ENCODE measurements around the gene ADAM30.

The ADAM30 gene

DNA sequence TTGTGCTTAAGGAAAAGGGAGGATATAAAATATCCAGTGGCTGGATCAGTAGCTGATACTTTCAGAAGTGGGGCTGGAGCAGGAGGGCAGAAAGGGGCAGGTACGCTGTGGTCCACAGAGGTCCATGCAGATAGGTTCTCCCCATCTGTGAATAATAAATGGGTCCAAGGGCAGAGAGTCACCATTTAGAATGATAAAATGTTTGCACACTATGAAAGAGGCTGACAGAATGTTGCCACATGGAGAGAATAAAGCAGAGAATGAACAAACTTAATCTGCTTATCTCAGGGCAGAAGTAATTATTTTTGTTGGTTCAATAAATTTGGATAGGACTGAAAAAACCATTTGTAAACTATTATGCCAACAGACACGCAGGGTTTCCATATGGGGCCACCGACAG is 16.6 kb upstream of the ADAM30 start:
- no peak for DNase-seq (ENCODE audit: extremely low spot score)
- TF ChIP-seq FOXA1 (IDR thresholded peaks at IDR 0.05) (no peak), L3MBTL2 (conservative IDR thresholded peaks at IDR 0.05) (no peak), CTBP1 (IDR thresholded peaks at IDR 0.05; ENCODE audit: borderline replicate concordance) (no peak), LEF1 (IDR thresholded peaks at IDR 0.05; ENCODE audit: borderline replicate concordance) (no peak), ZNF384 (IDR thresholded peaks at IDR 0.05) (no peak), SUZ12 (IDR thresholded peaks at IDR 0.05) (no peak), BHLHE40 (IDR thresholded peaks at IDR 0.05; ENCODE audit: borderline replicate concordance) (no peak), SP1 (IDR thresholded peaks at IDR 0.05) (no peak), ELF4 (IDR thresholded peaks at IDR 0.05) (no peak), FOXM1 (IDR thresholded peaks at IDR 0.05; ENCODE audit: borderline replicate concordance) (no peak), NFRKB (IDR thresholded peaks at IDR 0.05) (no peak), ARNT (IDR thresholded peaks at IDR 0.05) (no peak), TARDBP (IDR thresholded peaks at IDR 0.05) (no peak), FOXK2 (IDR thresholded peaks at IDR 0.05) (no peak), HDGF (IDR thresholded peaks at IDR 0.05; ENCODE audit: borderline replicate concordance) (no peak)
- TF ChIP-seq, protein P1, sequence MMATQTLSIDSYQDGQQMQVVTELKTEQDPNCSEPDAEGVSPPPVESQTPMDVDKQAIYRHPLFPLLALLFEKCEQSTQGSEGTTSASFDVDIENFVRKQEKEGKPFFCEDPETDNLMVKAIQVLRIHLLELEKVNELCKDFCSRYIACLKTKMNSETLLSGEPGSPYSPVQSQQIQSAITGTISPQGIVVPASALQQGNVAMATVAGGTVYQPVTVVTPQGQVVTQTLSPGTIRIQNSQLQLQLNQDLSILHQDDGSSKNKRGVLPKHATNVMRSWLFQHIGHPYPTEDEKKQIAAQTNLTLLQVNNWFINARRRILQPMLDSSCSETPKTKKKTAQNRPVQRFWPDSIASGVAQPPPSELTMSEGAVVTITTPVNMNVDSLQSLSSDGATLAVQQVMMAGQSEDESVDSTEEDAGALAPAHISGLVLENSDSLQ (IDR thresholded peaks at IDR 0.05) = no peak
- ChIA-PET POLR2A (no interaction called here), CTCF (no interaction called here)

DNA sequence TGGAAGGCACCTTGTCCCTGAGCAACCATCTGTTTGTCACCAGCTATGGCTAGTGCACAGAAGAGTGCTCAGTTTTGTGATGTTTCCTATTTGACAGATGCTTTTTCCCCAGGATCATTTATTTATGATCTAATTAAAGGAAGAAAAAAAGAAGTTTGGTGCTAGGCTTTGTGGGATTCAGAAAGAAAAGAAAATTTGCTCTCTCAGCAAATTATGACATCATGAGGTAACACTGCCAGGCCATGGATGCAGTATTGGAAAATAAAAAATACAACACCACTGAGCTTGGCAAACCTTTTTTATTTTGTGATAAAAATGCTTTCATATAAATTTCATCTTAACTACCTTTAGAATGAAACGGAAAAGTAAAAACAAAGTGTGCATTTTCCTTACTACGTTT is 15.5 kb upstream of the ADAM30 start:
- ChIA-PET CTCF (no interaction called here), POLR2A (no interaction called here)
- no peak for DNase-seq (ENCODE audit: extremely low spot score)
- TF ChIP-seq BHLHE40 (IDR thresholded peaks at IDR 0.05; ENCODE audit: borderline replicate concordance) (no peak), ZNF384 (IDR thresholded peaks at IDR 0.05) (no peak), ELF4 (IDR thresholded peaks at IDR 0.05) (no peak), NFRKB (IDR thresholded peaks at IDR 0.05) (no peak), TARDBP (IDR thresholded peaks at IDR 0.05) (no peak), SUZ12 (IDR thresholded peaks at IDR 0.05) (no peak), LEF1 (IDR thresholded peaks at IDR 0.05; ENCODE audit: borderline replicate concordance) (no peak), FOXA1 (IDR thresholded peaks at IDR 0.05) (no peak), FOXM1 (IDR thresholded peaks at IDR 0.05; ENCODE audit: borderline replicate concordance) (no peak), ARNT (IDR thresholded peaks at IDR 0.05) (no peak)
- TF ChIP-seq, protein P1 (IDR thresholded peaks at IDR 0.05) = no peak

DNA sequence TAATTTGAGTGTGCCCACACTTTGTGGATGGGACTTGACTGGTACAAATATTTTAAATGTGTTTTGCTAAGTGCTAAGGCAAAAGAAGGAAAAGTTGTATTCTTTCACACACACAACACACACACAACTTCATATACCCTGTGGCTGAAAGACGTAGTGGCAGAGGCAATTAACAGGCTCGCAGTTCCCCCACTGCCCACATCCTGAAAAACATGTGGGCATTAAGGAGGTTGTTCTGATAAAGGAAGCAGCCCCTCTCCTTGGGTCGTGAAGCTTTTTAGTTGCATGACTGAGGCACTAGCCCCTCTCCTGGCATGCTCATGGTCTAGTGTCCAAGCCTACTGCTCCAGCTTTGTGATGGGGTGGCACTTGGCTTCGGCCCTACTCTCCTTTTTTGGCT is 14.3 kb upstream of the ADAM30 start:
- ChIA-PET CTCF (interaction anchor here (1.1 kb wide), 1 partner anchor 8 kb away, joined by 3 read pairs; no protein-coding TSS in a partner anchor), POLR2A (no interaction called here)
- DNase-seq (ENCODE audit: extremely low spot score) = no peak
- TF ChIP-seq TARDBP (IDR thresholded peaks at IDR 0.05) = no peak
- no peak for TF ChIP-seq LEF1 (IDR thresholded peaks at IDR 0.05; ENCODE audit: borderline replicate concordance)
- no peak for TF ChIP-seq SP1 (IDR thresholded peaks at IDR 0.05)
- no peak for TF ChIP-seq FOXA1 (IDR thresholded peaks at IDR 0.05)
- no peak for TF ChIP-seq FOXM1 (IDR thresholded peaks at IDR 0.05; ENCODE audit: borderline replicate concordance)
- no peak for TF ChIP-seq FOXK2 (IDR thresholded peaks at IDR 0.05)
- no peak for TF ChIP-seq SUZ12 (IDR thresholded peaks at IDR 0.05)

DNA sequence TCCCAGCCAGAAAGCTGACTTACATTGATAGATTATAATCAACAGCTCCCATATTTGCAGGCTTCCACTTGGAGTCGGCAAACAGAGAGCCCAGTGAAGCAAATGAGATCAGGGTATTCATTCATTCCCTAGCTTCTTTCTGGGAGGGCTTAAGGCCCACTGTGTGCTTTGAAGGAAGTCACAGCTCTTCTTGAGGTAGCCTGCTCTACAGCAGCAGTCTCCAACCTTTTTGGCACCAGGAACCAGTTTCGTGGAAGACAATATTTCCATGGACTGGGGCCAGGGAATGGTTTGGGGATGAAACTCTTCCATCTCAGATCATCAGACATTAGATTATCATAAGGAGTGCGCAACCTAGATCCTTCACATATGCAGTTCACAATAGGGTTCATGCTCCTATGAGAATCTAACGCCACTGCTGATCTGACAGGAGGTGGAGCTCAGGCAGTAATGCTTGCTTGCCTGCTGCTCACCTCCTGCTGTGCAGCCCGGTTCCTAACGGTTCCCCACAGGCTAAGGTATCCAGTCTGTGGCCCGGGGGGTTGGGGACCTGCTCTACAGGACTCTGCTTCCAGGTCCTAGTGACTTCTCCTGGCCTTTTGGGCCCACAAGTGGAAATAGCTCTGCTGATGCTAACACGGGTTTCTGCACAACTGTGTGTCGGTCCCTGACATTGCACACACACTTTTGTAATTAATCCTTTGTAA is 13.7 kb upstream of the ADAM30 start:
- ChIA-PET CTCF (interaction anchor here (1.1 kb wide), 1 partner anchor 9 kb away, joined by 3 read pairs; no protein-coding TSS in a partner anchor), POLR2A (no interaction called here)
- DNase-seq (ENCODE audit: extremely low spot score) = no peak
- TF ChIP-seq TARDBP (IDR thresholded peaks at IDR 0.05) (no peak), HDGF (IDR thresholded peaks at IDR 0.05; ENCODE audit: borderline replicate concordance) (no peak), FOXK2 (IDR thresholded peaks at IDR 0.05) (no peak), FOXM1 (IDR thresholded peaks at IDR 0.05; ENCODE audit: borderline replicate concordance) (no peak), L3MBTL2 (conservative IDR thresholded peaks at IDR 0.05) (no peak), SUZ12 (IDR thresholded peaks at IDR 0.05) (no peak), LEF1 (IDR thresholded peaks at IDR 0.05; ENCODE audit: borderline replicate concordance) (no peak), SP1 (IDR thresholded peaks at IDR 0.05) (no peak), CTBP1 (IDR thresholded peaks at IDR 0.05; ENCODE audit: borderline replicate concordance) (no peak), BHLHE40 (IDR thresholded peaks at IDR 0.05; ENCODE audit: borderline replicate concordance) (no peak), NFRKB (IDR thresholded peaks at IDR 0.05) (no peak), ZNF384 (IDR thresholded peaks at IDR 0.05) (no peak), ELF4 (IDR thresholded peaks at IDR 0.05) (no peak)
- TF ChIP-seq, protein P1 (IDR thresholded peaks at IDR 0.05) = no peak

DNA sequence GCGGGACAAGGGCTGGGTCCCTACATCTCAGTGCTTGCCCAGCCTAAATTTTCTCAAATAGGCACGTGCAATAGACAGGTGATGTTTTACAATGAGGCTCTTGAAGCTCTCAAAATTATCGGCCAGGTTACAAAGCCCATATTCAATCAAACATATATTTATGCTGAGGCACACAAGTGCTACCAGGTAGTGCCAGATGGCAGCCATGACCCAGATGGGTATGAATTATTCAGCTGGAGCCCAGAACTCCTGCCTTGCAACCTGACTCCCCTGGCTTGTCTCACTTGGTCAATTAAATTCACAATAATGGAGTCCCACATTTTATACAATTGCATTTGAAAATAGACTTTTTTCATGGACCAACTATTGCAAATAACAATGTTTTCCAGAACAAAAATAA is 12.3 kb upstream of the ADAM30 start:
- CTCF ChIA-PET = no interaction called here
- TF ChIP-seq FOXK2 (IDR thresholded peaks at IDR 0.05) = no peak
- no peak for TF ChIP-seq FOXM1 (IDR thresholded peaks at IDR 0.05; ENCODE audit: borderline replicate concordance)
- POLR2A ChIA-PET = no interaction called here
- no peak for DNase-seq (ENCODE audit: extremely low spot score)

DNA sequence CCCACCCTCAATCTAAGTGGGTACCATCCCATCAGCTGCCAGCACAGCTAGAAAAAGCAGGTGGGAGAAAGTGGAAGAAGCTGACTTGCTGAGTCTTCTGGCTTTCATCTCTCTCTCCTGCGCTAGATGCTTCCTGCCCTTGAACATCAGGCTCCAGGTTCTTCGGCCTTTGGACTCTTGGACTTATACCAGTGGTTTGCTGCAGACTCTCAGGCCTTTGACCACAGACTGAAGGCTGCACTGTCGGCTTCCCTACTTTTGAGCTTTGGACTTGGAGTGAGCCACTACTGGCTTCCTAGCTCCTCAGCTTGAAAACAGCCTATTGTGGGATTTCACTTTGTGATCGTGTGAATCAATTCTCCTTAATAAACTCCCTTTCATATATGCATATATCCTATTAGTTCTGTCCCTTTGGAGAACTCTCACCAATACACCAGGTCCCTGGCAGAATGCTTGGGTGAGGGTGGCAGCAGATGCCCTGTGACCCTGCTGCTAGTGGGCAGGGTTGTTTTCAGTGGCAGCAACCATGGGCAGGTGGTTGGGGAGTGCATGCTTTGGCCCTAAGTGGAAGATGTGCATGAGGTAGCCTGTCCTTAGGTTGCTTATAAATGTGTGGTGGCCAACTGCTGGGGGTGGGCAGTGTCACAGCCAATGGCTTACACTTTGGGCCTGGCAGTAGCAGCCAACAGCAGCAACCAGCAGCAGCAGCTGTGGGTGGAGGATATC is 10.8 kb upstream of the ADAM30 start:
- POLR2A ChIA-PET = no interaction called here
- CTCF ChIA-PET = no interaction called here
- no peak for TF ChIP-seq HDGF (IDR thresholded peaks at IDR 0.05; ENCODE audit: borderline replicate concordance)
- no peak for TF ChIP-seq NFRKB (IDR thresholded peaks at IDR 0.05)
- TF ChIP-seq SUZ12 (IDR thresholded peaks at IDR 0.05) = no peak
- TF ChIP-seq FOXA1 (IDR thresholded peaks at IDR 0.05) = no peak
- no peak for TF ChIP-seq BHLHE40 (IDR thresholded peaks at IDR 0.05; ENCODE audit: borderline replicate concordance)
- no peak for TF ChIP-seq L3MBTL2 (conservative IDR thresholded peaks at IDR 0.05)
- TF ChIP-seq FOXM1 (IDR thresholded peaks at IDR 0.05; ENCODE audit: borderline replicate concordance) = no peak
- no peak for TF ChIP-seq LEF1 (IDR thresholded peaks at IDR 0.05; ENCODE audit: borderline replicate concordance)
- TF ChIP-seq ARNT (IDR thresholded peaks at IDR 0.05) = no peak
- no peak for DNase-seq (ENCODE audit: extremely low spot score)

Data from HEK293T (cell line).